ENCODE results near the gene KCNG4.

The KCNG4 gene

GRCh38 chr16:84243732-84244131 is 3.9 kb upstream of the KCNG4 start:
- TF ChIP-seq POLR2AphosphoS5 (IDR thresholded peaks at IDR 0.05; ENCODE audit: low read depth, low read length) = no peak
- TF ChIP-seq POU2F2 (IDR thresholded peaks at IDR 0.05; ENCODE audit: low read depth, low read length) = no peak
- no peak for TF ChIP-seq POLR2A (IDR thresholded peaks at IDR 0.05; ENCODE audit: low read depth, low read length)
- TF ChIP-seq TAF1 (IDR thresholded peaks at IDR 0.05; ENCODE audit: low read depth, low read length) = no peak
- TF ChIP-seq PAX5 (IDR thresholded peaks at IDR 0.05; ENCODE audit: insufficient read depth, low read length, severe bottlenecking) = no peak
- no peak for TF ChIP-seq SPI1 (IDR thresholded peaks at IDR 0.05; ENCODE audit: low read depth, low read length)
- no peak for FAIRE-seq

GRCh38 chr16:84242839-84243238 is 3.0 kb upstream of the KCNG4 start:
- TF ChIP-seq POLR2AphosphoS5 (IDR thresholded peaks at IDR 0.05; ENCODE audit: low read depth, low read length) (no peak), POLR2A (IDR thresholded peaks at IDR 0.05; ENCODE audit: low read depth, low read length) (no peak), POU2F2 (IDR thresholded peaks at IDR 0.05; ENCODE audit: low read depth, low read length) (no peak), PAX5 (IDR thresholded peaks at IDR 0.05; ENCODE audit: insufficient read depth, low read length, severe bottlenecking) (no peak), SPI1 (IDR thresholded peaks at IDR 0.05; ENCODE audit: low read depth, low read length) (no peak), TAF1 (IDR thresholded peaks at IDR 0.05; ENCODE audit: low read depth, low read length) (no peak)
- FAIRE-seq = no peak
- DNase-seq (ENCODE audit: insufficient read length, low spot score) = no peak

More at GRCh38 chr16:84243732-84244131, 3.9 kb upstream of the KCNG4 start:
- no peak for DNase-seq (ENCODE audit: insufficient read length, low spot score)

DNA sequence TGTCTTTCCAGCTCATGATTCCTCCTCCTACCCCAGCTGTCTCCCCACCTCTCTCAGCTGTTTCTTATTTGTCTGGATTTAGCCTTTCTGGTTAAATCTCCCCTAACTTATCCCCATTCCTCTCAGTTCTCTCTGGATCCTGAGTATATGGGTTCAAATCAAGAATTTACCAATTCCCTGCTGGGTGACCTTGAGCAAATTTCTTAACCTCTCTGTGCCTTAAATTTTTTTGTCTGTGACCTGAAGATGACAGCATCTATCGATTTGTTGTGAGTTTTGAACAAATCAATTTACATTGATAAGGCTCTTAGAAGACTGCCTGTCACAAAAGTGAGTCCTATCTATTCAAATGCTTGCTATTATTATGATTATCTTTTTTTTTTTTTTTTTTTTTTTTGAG is 2.0 kb upstream of the KCNG4 start:
- DNase-seq (ENCODE audit: insufficient read length, low spot score) (no peak), FAIRE-seq (no peak)
- TF ChIP-seq POLR2A (IDR thresholded peaks at IDR 0.05; ENCODE audit: low read depth, low read length) = no peak
- no peak for TF ChIP-seq POU2F2 (IDR thresholded peaks at IDR 0.05; ENCODE audit: low read depth, low read length)
- TF ChIP-seq TAF1 (IDR thresholded peaks at IDR 0.05; ENCODE audit: low read depth, low read length) = no peak
- TF ChIP-seq SPI1 (IDR thresholded peaks at IDR 0.05; ENCODE audit: low read depth, low read length) = no peak
- no peak for TF ChIP-seq PAX5 (IDR thresholded peaks at IDR 0.05; ENCODE audit: insufficient read depth, low read length, severe bottlenecking)
- TF ChIP-seq POLR2AphosphoS5 (IDR thresholded peaks at IDR 0.05; ENCODE audit: low read depth, low read length) = no peak

DNA sequence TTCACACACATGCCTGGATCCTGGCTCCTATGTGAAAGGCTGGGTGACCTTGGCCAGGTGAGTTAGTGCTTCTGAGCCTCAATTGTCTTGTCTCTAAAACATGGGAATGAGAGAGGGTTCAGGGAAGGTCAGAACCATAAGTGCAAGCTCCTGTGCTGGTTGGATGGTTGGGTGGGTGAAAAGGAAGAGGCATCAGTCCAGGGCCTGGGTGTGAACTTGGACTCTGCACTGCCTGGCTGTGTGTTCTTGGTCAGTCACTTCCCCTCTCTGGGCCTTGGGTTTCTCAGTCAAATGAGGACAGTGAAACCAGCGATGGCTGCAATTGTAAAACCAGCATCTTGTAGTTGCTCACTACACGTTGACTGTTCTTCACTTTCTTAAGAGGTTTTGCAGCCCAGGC is 643 bp upstream of the KCNG4 start:
- no peak for DNase-seq (ENCODE audit: insufficient read length, low spot score)
- FAIRE-seq = no peak
- TF ChIP-seq SPI1 (IDR thresholded peaks at IDR 0.05; ENCODE audit: low read depth, low read length) (no peak), POLR2AphosphoS5 (IDR thresholded peaks at IDR 0.05; ENCODE audit: low read depth, low read length) (no peak), TAF1 (IDR thresholded peaks at IDR 0.05; ENCODE audit: low read depth, low read length) (no peak), POU2F2 (IDR thresholded peaks at IDR 0.05; ENCODE audit: low read depth, low read length) (no peak), POLR2A (IDR thresholded peaks at IDR 0.05; ENCODE audit: low read depth, low read length) (no peak), PAX5 (IDR thresholded peaks at IDR 0.05; ENCODE audit: insufficient read depth, low read length, severe bottlenecking) (no peak)

- no peak for DNase-seq (ENCODE audit: insufficient read length, low spot score)
- no peak for TF ChIP-seq POLR2AphosphoS5 (IDR thresholded peaks at IDR 0.05; ENCODE audit: low read depth, low read length)
- TF ChIP-seq PAX5 (IDR thresholded peaks at IDR 0.05; ENCODE audit: insufficient read depth, low read length, severe bottlenecking) = no peak
- no peak for TF ChIP-seq TAF1 (IDR thresholded peaks at IDR 0.05; ENCODE audit: low read depth, low read length)
- TF ChIP-seq POLR2A (IDR thresholded peaks at IDR 0.05; ENCODE audit: low read depth, low read length) = no peak
- TF ChIP-seq SPI1 (IDR thresholded peaks at IDR 0.05; ENCODE audit: low read depth, low read length) = no peak
- no peak for TF ChIP-seq POU2F2 (IDR thresholded peaks at IDR 0.05; ENCODE audit: low read depth, low read length)
- no peak for FAIRE-seq
These were observed 557 bp downstream of the KCNG4 start for GRCh38 chr16:84239141-84239769.

GRCh38 chr16:84237994-84238750 is 1.6 kb downstream of the KCNG4 start:
- TF ChIP-seq TAF1 (IDR thresholded peaks at IDR 0.05; ENCODE audit: low read depth, low read length) = no peak
- no peak for TF ChIP-seq POLR2A (IDR thresholded peaks at IDR 0.05; ENCODE audit: low read depth, low read length)
- TF ChIP-seq POLR2AphosphoS5 (IDR thresholded peaks at IDR 0.05; ENCODE audit: low read depth, low read length) = no peak
- TF ChIP-seq POU2F2 (IDR thresholded peaks at IDR 0.05; ENCODE audit: low read depth, low read length) = no peak

GRCh38 chr16:84236671-84237070 is 3.1 kb downstream of the KCNG4 start:
- DNase-seq (ENCODE audit: insufficient read length, low spot score) (no peak), FAIRE-seq (no peak)
- TF ChIP-seq POU2F2 (IDR thresholded peaks at IDR 0.05; ENCODE audit: low read depth, low read length) = no peak
- no peak for TF ChIP-seq TAF1 (IDR thresholded peaks at IDR 0.05; ENCODE audit: low read depth, low read length)
- TF ChIP-seq POLR2AphosphoS5 (IDR thresholded peaks at IDR 0.05; ENCODE audit: low read depth, low read length) = no peak
- no peak for TF ChIP-seq POLR2A (IDR thresholded peaks at IDR 0.05; ENCODE audit: low read depth, low read length)
- no peak for TF ChIP-seq PAX5 (IDR thresholded peaks at IDR 0.05; ENCODE audit: insufficient read depth, low read length, severe bottlenecking)
- no peak for TF ChIP-seq SPI1 (IDR thresholded peaks at IDR 0.05; ENCODE audit: low read depth, low read length)

More at GRCh38 chr16:84237994-84238750, 1.6 kb downstream of the KCNG4 start:
- FAIRE-seq = no peak
- DNase-seq (ENCODE audit: insufficient read length, low spot score) = no peak

DNA sequence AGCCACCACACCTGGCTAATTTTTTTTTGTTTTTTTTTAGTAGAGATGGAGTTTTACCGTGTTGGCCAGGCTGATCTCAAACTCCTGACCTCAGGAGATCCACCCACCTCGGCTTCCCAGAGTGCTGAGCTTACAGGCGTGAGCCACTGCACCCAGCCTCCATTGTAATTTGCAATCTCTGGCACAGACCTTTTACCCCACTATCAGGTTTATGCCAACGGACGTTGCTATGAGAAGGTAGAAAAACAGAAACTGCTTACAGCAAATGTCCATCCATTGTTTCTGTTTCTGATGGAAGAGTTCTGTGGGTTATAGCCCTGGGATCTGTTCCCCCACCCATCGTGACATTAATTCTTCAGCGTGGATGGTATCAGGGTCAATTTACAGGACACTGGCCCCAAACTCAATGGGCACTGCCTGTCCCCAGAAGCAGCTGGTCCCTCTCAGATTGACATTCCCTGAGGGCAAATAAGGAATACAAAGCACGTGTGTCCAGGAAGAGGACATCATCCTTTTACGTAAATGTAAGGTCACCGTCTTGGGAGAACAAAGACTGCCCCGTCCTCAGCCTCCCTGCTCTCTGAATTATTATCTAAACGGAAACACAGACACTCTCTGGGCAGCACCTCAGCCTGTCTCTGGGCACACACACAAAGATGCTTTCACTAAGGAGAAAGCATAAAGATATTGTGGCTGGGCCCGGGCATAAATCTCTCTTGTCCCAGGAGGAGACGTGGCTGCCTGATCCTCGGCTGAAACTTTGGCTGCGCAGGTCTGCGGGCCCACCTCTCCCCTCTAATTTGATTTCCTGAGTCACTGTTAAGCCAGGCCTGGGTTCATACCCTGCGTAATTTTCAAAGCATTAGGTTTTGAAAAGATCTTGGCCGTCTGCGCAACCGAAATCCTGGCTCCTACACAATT is 5.2 kb downstream of the KCNG4 start:
- TF ChIP-seq POLR2A (IDR thresholded peaks at IDR 0.05; ENCODE audit: low read depth, low read length) = no peak
- FAIRE-seq (no peak), DNase-seq (ENCODE audit: insufficient read length, low spot score) (no peak)

DNA sequence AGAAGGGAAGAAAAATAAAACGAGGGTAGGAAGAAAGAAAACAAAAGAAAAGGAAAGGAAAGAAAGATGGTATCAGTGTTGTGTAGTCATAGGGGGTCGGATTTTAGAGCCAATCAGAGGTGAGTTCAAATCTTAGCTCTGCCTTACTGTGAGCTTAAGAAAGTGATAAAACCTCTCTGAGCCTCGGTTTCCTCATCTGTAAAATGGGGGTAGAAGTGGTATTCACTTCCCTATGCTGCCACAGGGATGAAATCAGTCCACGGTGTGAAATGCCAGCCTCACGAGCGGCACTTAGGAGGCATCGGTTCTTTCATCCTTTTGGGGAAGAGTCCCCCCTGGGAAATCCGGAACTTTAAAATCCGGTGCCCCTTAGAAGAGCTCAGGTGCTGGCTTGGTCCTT is 6.1 kb downstream of the KCNG4 start:
- FAIRE-seq (no peak), DNase-seq (ENCODE audit: insufficient read length, low spot score) (no peak)
- no peak for TF ChIP-seq POLR2AphosphoS5 (IDR thresholded peaks at IDR 0.05; ENCODE audit: low read depth, low read length)
- no peak for TF ChIP-seq TAF1 (IDR thresholded peaks at IDR 0.05; ENCODE audit: low read depth, low read length)
